Esophagus muscularis mucosa (tissue), 4 donors: Measurements from ENCODE around the gene ANAPC10.

Source experiments
- EP300 ChIP-seq: sonication (generic); formaldehyde crosslinking; IDR thresholded peaks from one replicate; pipeline ENCODE4 v1.6.1; 2017; ENCODE audit warnings: antibody characterized with exemption
- POLR2A ChIP-seq: fragments of 450-650 bp; IDR thresholded peaks from one replicate; pipeline ENCODE4 v1.6.1; 2017; ENCODE audit warnings: antibody characterized with exemption, moderate library complexity, mild to moderate bottlenecking, low read depth
- POLR2AphosphoS5 ChIP-seq, 2 donors: sonication (generic); formaldehyde crosslinking; IDR thresholded peaks; one replicate each; pipeline ENCODE4 v1.6.1; 2017; ENCODE audit warnings: antibody characterized with exemption in 2 of 2
- TF ChIP-seq, protein P1 (sequence below), 3 experiments: fragments of 200-600 bp in 2 of 3; fragments of 450-650 bp in 1 of 3; sonication (generic) in 2 of 3; IDR thresholded peaks; one replicate each; pipeline ENCODE4 v1.5.1; 2017 to 2019; ENCODE audit warnings: antibody characterized with exemption in 3 of 3, mild to moderate bottlenecking in 2 of 3, moderate library complexity in 1 of 3

GRCh38 chr4:145130130-145130529 lies 32.1 kb upstream of the ANAPC10 start:
- no peak for TF ChIP-seq POLR2A
- TF ChIP-seq, protein P1, sequence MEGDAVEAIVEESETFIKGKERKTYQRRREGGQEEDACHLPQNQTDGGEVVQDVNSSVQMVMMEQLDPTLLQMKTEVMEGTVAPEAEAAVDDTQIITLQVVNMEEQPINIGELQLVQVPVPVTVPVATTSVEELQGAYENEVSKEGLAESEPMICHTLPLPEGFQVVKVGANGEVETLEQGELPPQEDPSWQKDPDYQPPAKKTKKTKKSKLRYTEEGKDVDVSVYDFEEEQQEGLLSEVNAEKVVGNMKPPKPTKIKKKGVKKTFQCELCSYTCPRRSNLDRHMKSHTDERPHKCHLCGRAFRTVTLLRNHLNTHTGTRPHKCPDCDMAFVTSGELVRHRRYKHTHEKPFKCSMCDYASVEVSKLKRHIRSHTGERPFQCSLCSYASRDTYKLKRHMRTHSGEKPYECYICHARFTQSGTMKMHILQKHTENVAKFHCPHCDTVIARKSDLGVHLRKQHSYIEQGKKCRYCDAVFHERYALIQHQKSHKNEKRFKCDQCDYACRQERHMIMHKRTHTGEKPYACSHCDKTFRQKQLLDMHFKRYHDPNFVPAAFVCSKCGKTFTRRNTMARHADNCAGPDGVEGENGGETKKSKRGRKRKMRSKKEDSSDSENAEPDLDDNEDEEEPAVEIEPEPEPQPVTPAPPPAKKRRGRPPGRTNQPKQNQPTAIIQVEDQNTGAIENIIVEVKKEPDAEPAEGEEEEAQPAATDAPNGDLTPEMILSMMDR (IDR thresholded peaks at IDR 0.05) = no peak
- TF ChIP-seq POLR2AphosphoS5 (IDR thresholded peaks at IDR 0.05) = no peak
- no peak for TF ChIP-seq EP300
